Uterus (tissue), 2 donors: ENCODE data around the gene SECTM1.

Source experiments
- POLR2A ChIP-seq, 2 donors: fragments of 450-650 bp; IDR thresholded peaks; one replicate each; pipeline ENCODE4 v1.6.1; 2016; ENCODE audit warnings: antibody characterized with exemption in 2 of 2, mild to moderate bottlenecking in 1 of 2, moderate library complexity in 1 of 2
- TF ChIP-seq, protein P1 (sequence below), 4 experiments: fragments of 200-600 bp in 2 of 4; fragments of 450-650 bp in 2 of 4; sonication (generic) in 2 of 4; IDR thresholded peaks; one replicate each; pipeline ENCODE4 v1.5.1; 2016 to 2019; ENCODE audit warnings: antibody characterized with exemption in 4 of 4, mild to moderate bottlenecking in 2 of 4, moderate library complexity in 1 of 4

DNA sequence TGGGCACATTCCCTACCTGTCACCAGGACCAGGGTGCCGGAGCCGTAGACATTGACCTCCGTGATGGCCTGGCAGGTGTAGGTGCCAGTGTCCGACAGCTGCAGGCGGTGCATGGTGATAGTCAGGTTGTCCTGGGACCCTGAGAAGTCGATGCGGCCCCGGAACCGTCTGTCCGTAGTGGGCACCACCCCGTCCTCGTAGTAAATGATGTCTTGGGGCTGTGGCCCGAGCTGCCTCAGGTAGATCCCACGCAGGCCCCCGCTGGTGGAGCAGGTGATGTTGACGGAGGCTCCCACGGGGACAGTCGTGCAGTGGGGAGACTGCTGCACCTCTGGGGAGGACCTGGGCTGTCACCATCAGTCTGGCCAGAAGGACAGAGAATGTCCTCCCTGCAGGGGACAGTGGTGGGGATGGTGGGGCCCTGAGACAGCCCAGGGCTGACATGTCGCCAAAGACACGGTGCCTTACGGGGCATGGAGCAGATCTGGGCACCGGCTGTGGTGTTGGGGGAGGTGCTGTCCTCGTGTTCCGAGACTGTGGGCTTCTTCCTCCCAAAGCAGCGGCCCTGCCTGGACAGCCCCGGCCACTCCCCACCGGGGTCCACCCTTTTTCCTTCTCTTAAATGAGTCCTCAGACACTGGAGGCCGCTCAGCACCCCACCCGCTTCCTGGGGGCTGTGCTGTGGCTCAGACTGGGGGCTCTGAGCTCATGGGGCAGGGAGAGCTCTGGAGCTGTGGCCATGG, 16.7 kb downstream of the SECTM1 start:
- TF ChIP-seq, protein P1, sequence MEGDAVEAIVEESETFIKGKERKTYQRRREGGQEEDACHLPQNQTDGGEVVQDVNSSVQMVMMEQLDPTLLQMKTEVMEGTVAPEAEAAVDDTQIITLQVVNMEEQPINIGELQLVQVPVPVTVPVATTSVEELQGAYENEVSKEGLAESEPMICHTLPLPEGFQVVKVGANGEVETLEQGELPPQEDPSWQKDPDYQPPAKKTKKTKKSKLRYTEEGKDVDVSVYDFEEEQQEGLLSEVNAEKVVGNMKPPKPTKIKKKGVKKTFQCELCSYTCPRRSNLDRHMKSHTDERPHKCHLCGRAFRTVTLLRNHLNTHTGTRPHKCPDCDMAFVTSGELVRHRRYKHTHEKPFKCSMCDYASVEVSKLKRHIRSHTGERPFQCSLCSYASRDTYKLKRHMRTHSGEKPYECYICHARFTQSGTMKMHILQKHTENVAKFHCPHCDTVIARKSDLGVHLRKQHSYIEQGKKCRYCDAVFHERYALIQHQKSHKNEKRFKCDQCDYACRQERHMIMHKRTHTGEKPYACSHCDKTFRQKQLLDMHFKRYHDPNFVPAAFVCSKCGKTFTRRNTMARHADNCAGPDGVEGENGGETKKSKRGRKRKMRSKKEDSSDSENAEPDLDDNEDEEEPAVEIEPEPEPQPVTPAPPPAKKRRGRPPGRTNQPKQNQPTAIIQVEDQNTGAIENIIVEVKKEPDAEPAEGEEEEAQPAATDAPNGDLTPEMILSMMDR (IDR thresholded peaks at IDR 0.05) = no peak
- TF ChIP-seq POLR2A (IDR thresholded peaks at IDR 0.05) = no peak
